ENCODE data around the gene BRIX1. TPM values are rescaled to one million over a fixed set of nuclear protein-coding genes. Genes with fewer than 3 reads are reported as not detected.

Gene BRIX1
- total and polyA plus RNA-seq, 2 of the 13 experiments (the other 11 are each of a cell fraction or from before 2014, with no cell fraction given) = 23.6 to 78.4 TPM

- TF ChIP-seq HOXA5 (CRISPR knock-in tag; IDR thresholded peaks at IDR 0.05) = no peak
- no peak for TF ChIP-seq ZNF790 (CRISPR knock-in tag; IDR thresholded peaks at IDR 0.05; ENCODE audit: borderline replicate concordance)
- no peak for TF ChIP-seq BORCS8-MEF2B (CRISPR knock-in tag; IDR thresholded peaks at IDR 0.05)
- TF ChIP-seq PHF20 (CRISPR knock-in tag; IDR thresholded peaks at IDR 0.05) = no peak
- TF ChIP-seq MTA1 (CRISPR knock-in tag; IDR thresholded peaks at IDR 0.05; ENCODE audit: borderline replicate concordance) = no peak
- TF ChIP-seq MXI1 (IDR thresholded peaks at IDR 0.05; ENCODE audit: borderline replicate concordance, low read depth, low read length) = no peak
- TF ChIP-seq, protein P1, sequence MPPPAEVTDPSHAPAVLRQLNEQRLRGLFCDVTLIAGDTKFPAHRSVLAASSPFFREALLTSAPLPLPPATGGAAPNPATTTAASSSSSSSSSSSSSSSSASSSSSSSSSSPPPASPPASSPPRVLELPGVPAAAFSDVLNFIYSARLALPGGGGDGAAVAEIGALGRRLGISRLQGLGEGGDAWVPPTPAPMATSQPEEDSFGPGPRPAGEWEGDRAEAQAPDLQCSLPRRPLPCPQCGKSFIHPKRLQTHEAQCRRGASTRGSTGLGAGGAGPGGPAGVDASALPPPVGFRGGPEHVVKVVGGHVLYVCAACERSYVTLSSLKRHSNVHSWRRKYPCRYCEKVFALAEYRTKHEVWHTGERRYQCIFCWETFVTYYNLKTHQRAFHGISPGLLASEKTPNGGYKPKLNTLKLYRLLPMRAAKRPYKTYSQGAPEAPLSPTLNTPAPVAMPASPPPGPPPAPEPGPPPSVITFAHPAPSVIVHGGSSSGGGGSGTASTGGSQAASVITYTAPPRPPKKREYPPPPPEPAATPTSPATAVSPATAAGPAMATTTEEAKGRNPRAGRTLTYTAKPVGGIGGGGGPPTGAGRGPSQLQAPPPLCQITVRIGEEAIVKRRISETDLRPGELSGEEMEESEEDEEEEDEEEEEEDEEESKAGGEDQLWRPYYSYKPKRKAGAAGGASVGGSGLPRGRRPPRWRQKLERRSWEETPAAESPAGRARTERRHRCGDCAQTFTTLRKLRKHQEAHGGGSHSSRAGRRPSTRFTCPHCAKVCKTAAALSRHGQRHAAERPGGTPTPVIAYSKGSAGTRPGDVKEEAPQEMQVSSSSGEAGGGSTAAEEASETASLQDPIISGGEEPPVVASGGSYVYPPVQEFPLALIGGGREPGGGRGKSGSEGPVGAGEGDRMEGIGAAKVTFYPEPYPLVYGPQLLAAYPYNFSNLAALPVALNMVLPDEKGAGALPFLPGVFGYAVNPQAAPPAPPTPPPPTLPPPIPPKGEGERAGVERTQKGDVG (CRISPR knock-in tag; IDR thresholded peaks at IDR 0.05; ENCODE audit: borderline replicate concordance) = no peak
- no peak for TF ChIP-seq U2AF1 (optimal IDR thresholded peaks at IDR 0.05; ENCODE audit: low read depth, low read length)
- no peak for TF ChIP-seq MAZ (IDR thresholded peaks at IDR 0.05; ENCODE audit: borderline replicate concordance, low read depth, low read length)
- no peak for TF ChIP-seq MAZ (CRISPR knock-in tag; IDR thresholded peaks at IDR 0.05; ENCODE audit: low read depth)
- no peak for TF ChIP-seq ZNF20 (CRISPR knock-in tag; IDR thresholded peaks at IDR 0.05)
- no peak for TF ChIP-seq ARNT2 (CRISPR knock-in tag; IDR thresholded peaks at IDR 0.05; ENCODE audit: low read depth)
- TF ChIP-seq, protein P2, sequence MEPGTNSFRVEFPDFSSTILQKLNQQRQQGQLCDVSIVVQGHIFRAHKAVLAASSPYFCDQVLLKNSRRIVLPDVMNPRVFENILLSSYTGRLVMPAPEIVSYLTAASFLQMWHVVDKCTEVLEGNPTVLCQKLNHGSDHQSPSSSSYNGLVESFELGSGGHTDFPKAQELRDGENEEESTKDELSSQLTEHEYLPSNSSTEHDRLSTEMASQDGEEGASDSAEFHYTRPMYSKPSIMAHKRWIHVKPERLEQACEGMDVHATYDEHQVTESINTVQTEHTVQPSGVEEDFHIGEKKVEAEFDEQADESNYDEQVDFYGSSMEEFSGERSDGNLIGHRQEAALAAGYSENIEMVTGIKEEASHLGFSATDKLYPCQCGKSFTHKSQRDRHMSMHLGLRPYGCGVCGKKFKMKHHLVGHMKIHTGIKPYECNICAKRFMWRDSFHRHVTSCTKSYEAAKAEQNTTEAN (CRISPR knock-in tag; conservative IDR thresholded peaks at IDR 0.05) = no peak
- TF ChIP-seq, protein P3, sequence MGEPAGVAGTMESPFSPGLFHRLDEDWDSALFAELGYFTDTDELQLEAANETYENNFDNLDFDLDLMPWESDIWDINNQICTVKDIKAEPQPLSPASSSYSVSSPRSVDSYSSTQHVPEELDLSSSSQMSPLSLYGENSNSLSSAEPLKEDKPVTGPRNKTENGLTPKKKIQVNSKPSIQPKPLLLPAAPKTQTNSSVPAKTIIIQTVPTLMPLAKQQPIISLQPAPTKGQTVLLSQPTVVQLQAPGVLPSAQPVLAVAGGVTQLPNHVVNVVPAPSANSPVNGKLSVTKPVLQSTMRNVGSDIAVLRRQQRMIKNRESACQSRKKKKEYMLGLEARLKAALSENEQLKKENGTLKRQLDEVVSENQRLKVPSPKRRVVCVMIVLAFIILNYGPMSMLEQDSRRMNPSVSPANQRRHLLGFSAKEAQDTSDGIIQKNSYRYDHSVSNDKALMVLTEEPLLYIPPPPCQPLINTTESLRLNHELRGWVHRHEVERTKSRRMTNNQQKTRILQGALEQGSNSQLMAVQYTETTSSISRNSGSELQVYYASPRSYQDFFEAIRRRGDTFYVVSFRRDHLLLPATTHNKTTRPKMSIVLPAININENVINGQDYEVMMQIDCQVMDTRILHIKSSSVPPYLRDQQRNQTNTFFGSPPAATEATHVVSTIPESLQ (CRISPR knock-in tag; conservative IDR thresholded peaks at IDR 0.05) = no peak
- TF ChIP-seq SOX13 (IDR thresholded peaks at IDR 0.05) = no peak
- TF ChIP-seq SOX13 (CRISPR knock-in tag; conservative IDR thresholded peaks at IDR 0.05 in 1 of 2, IDR thresholded peaks at IDR 0.05 in 1 of 2) = peak in 1 of 2 experiments; percentile 73; a peak in 2 of 4 replicates
- no peak for TF ChIP-seq ZNF720 (CRISPR knock-in tag; IDR thresholded peaks at IDR 0.05)
- TF ChIP-seq, protein P4, sequence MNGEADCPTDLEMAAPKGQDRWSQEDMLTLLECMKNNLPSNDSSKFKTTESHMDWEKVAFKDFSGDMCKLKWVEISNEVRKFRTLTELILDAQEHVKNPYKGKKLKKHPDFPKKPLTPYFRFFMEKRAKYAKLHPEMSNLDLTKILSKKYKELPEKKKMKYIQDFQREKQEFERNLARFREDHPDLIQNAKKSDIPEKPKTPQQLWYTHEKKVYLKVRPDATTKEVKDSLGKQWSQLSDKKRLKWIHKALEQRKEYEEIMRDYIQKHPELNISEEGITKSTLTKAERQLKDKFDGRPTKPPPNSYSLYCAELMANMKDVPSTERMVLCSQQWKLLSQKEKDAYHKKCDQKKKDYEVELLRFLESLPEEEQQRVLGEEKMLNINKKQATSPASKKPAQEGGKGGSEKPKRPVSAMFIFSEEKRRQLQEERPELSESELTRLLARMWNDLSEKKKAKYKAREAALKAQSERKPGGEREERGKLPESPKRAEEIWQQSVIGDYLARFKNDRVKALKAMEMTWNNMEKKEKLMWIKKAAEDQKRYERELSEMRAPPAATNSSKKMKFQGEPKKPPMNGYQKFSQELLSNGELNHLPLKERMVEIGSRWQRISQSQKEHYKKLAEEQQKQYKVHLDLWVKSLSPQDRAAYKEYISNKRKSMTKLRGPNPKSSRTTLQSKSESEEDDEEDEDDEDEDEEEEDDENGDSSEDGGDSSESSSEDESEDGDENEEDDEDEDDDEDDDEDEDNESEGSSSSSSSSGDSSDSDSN (CRISPR knock-in tag; IDR thresholded peaks at IDR 0.05) = no peak
- TF ChIP-seq ZNF510 (CRISPR knock-in tag; IDR thresholded peaks at IDR 0.05; ENCODE audit: low read depth) = no peak
- TF ChIP-seq ELF3 (CRISPR knock-in tag; IDR thresholded peaks at IDR 0.05) = peak; percentile 52
- no peak for TF ChIP-seq THYN1 (CRISPR knock-in tag; IDR thresholded peaks at IDR 0.05; ENCODE audit: borderline replicate concordance, low read depth)
- no peak; the same call in 1 of the 2 replicates for TF ChIP-seq KLF12 (CRISPR knock-in tag; IDR thresholded peaks at IDR 0.05; ENCODE audit: borderline replicate concordance)
- TF ChIP-seq SIN3B (IDR thresholded peaks at IDR 0.05; ENCODE audit: low read length) = no peak
These were observed 26.1 kb upstream of the BRIX1 start (continued) for GRCh38 chr5:34889394-34889793.

Measured in HepG2 (cell line).